ENCODE results near the gene SIX3.

SIX3 gene

DNA sequence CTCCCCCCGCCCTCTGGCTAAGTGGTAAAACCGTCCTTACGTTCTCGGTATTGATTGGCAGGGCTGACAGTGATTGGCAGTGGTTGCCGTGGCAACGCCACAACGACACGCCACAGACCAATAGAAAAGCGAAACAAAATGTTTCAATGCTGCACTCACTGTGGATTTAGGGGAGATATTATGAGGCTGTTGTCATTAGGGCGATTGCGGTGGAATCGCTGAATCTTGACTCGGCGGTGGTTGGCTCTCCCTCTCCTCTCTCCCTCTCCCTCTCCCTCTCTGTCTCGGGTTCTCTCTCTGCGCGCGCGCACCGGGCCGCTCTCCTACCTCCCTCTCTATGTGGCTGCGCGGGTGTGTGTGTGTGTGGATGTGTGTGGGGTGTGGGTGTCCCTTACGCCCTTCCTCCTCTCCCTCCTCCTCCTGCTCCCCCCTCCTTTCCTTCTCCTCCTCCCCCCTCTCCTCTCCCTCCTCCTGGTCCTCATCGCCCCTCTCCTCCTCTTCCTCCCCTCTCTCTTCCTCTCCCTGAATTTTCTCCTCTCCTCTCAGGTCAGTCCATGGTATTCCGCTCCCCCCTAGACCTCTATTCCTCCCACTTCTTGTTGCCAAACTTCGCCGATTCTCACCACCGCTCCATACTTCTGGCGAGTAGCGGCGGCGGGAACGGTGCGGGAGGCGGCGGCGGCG, at the start of gene SIX3:
SIX3 (plus strand) TSS at position 152 of the 684 bp plus-strand sequence; CDS start at position 555, 403 bp downstream.
- TF ChIP-seq CTCF (IDR thresholded peaks at IDR 0.05; ENCODE audit: low read depth, low read length): no peak
- 0 out of 2 replicates have a peak within 1 kb of the TSS, but pooled peaks have one; percentile 5 for H3K4me3 ChIP-seq (ENCODE audit: low read depth, low read length)

DNA sequence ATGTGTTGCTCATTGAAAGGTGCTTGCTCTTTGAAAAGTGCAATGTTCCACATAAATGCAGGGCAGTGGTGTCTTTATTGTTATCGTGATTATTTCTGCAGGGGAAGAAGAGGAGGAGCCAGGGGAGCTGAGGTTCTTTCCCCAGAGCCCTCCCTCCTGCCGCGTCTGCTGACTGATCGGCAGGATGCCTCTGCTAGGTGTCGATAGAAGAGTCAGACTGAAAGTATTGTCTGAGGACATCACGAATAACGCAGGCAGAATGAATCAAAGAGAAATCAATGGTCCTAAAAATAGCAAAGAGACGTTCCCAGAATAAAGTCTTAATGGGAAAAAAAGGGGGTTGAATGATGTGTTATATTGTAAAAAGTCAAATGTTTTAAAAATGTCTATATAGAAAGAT, 47.4 kb upstream of the SIX3 start:
- no peak for TF ChIP-seq CTCF (IDR thresholded peaks at IDR 0.05; ENCODE audit: low read depth, low read length)
- H3K4me3 ChIP-seq (ENCODE audit: low read depth, low read length): no peak overlapping the region

- no peak overlapping the region for H3K4me3 ChIP-seq (ENCODE audit: low read depth, low read length)
- TF ChIP-seq CTCF (IDR thresholded peaks at IDR 0.05; ENCODE audit: low read depth, low read length): no peak
Observed at GRCh38 chr2:44895061-44895460, 46.4 kb upstream of the SIX3 start.

DNA sequence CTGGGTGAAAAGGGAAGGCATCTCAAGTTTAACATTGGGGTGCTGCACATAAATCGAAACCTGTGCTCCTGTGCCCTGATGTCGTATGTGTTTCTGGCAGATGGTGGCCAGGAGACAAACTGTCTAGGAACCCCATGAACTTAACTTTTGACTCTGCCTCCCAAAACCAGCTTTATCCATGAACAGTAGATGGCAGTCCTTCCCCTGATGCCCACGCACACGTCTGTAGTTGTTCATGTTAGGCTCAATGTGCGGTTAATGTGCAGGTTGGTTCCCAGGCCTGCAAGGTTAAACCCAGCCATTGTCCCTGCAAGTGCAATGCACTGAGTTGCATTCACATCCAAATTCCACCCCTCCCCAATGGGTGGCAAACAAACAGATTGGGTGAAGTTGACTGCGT, 44.1 kb upstream of the SIX3 start:
- no peak for TF ChIP-seq CTCF (IDR thresholded peaks at IDR 0.05; ENCODE audit: low read depth, low read length)
- H3K4me3 ChIP-seq (ENCODE audit: low read depth, low read length): no peak overlapping the region

GRCh38 chr2:44902217-44903137, 39.0 kb upstream of the SIX3 start:
- H3K4me3 ChIP-seq (ENCODE audit: low read depth, low read length): no peak overlapping the region
- no peak for TF ChIP-seq CTCF (IDR thresholded peaks at IDR 0.05; ENCODE audit: low read depth, low read length)

DNA sequence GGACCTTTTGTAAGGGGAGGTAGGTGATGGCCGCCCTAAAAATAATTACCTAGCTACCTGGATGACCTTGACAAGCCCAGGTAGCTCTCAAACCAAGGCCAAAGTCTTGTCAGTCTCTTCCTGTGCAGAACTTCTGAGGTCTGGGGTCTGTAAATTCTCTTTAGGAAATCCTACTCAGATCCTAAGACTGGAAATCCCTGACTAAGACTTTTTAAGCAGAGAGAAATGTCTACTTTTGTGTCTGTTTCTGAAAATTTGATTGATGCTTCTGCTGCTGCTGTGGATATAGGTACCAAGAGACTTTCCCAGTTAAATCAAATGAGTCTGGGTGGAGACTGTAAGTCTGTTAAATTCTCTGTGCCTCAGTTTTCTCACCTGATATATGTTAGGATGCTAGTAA, 36.9 kb upstream of the SIX3 start:
- no peak for TF ChIP-seq CTCF (IDR thresholded peaks at IDR 0.05; ENCODE audit: low read depth, low read length)
- H3K4me3 ChIP-seq (ENCODE audit: low read depth, low read length): no peak overlapping the region

DNA sequence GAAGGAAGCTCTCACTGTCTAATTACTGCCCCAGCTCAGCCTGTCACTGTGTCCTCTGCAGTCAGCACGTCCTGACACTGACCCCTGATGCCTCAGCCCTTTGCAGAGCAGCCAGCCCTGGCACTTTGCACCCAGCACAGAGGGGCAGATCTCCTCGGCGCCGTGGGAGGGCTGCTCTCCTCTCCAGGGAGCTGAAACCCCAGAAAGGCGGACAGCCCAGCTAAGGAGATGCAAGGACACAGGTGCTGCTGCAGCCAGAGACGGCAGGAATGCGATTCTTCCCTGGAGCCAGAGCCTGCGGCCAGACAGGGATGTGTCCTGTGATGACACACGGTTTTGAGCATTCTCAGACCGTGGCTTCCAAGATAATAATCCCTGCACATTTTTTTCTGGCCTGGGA, 34.5 kb upstream of the SIX3 start:
- TF ChIP-seq CTCF (IDR thresholded peaks at IDR 0.05; ENCODE audit: low read depth, low read length): no peak

More for the DNA sequence above, 34.5 kb upstream of the SIX3 start:
- H3K4me3 ChIP-seq (ENCODE audit: low read depth, low read length): no peak overlapping the region

Data from WI38 (cell line).